ENCODE measurements around the gene ZNF841. TPM values are rescaled to one million over a fixed set of nuclear protein-coding genes. Genes with fewer than 3 reads are reported as not detected.

Gene ZNF841
- total and polyA plus RNA-seq, 9 of the 15 experiments (the other 6 are each of a cell fraction or from before 2014, with no cell fraction given): 3.1 to 17.1 (median 11.0) TPM

GRCh38 chr19:52099497-52100138, 4.1 kb upstream of the ZNF841 start (continued):
- no peak for TF ChIP-seq TAF9B (IDR thresholded peaks at IDR 0.05; ENCODE audit: partially characterized antibody)
- no peak for TF ChIP-seq SIX5 (IDR thresholded peaks at IDR 0.05; ENCODE audit: borderline replicate concordance in 1 of 2, insufficient read depth in 1 of 2, low read depth in 1 of 2, low read length in 2 of 2)
- peak; percentile 59 for TF ChIP-seq ATF3 (IDR thresholded peaks at IDR 0.05)
- no peak for TF ChIP-seq ATF3 (CRISPR knock-in tag; conservative IDR thresholded peaks at IDR 0.05)
- no peak for TF ChIP-seq ZNF609 (CRISPR knock-in tag; IDR thresholded peaks at IDR 0.05; ENCODE audit: borderline replicate concordance)
- no peak for TF ChIP-seq E2F4 (CRISPR knock-in tag; IDR thresholded peaks at IDR 0.05; ENCODE audit: low read depth)
- TF ChIP-seq RBM25 (IDR thresholded peaks at IDR 0.05; ENCODE audit: low read depth, low read length, severe bottlenecking): no peak
- TF ChIP-seq HDAC3 (IDR thresholded peaks at IDR 0.05; ENCODE audit: borderline replicate concordance, partially characterized antibody): no peak
- no peak for TF ChIP-seq ZNF551 (CRISPR knock-in tag; IDR thresholded peaks at IDR 0.05)
- no peak for TF ChIP-seq LCOR (CRISPR knock-in tag; IDR thresholded peaks at IDR 0.05)
- TF ChIP-seq ZNF124 (CRISPR knock-in tag; IDR thresholded peaks at IDR 0.05): no peak
- no peak for TF ChIP-seq KHSRP (IDR thresholded peaks at IDR 0.05)
- no peak for TF ChIP-seq ZNF140 (CRISPR knock-in tag; IDR thresholded peaks at IDR 0.05)
- TF ChIP-seq TCF7 (IDR thresholded peaks at IDR 0.05; ENCODE audit: borderline replicate concordance): no peak
